Hepatocyte (in vitro differentiated cells): Measurements from ENCODE around the gene GEMIN2. TPM values are rescaled to one million over a fixed set of nuclear protein-coding genes. Genes with fewer than 3 reads are reported as not detected.
"Not testable (repeated sequence)": the region's sequence is repeated elsewhere in the genome, so short reads cannot be mapped to it uniquely, and the experiment has no call there.

Experiments
- DNase-seq: peaks from one replicate; pipeline ENCODE4 v3.0.0-alpha.2; 2016; ENCODE audit warnings: low spot score
- H2AFZ ChIP-seq: fragments of 200-600 bp; sonication (generic); 2 replicates; pipeline ENCODE4 v1.6.0; 2016; ENCODE audit warnings: antibody characterized with exemption, mild to moderate bottlenecking
- H3K27ac ChIP-seq: fragments of 200-600 bp; sonication (generic); 2 replicates; pipeline ENCODE4 v1.5.1; 2016; ENCODE audit warnings: mild to moderate bottlenecking
- H3K27me3 ChIP-seq: fragments of 200-600 bp; sonication (generic); 2 replicates; pipeline ENCODE4 v1.6.1; 2016
- H3K36me3 ChIP-seq: fragments of 200-600 bp; sonication (generic); replicated peaks from 2 replicates; pipeline ENCODE4 v1.5.1; 2016; ENCODE audit warnings: low read depth; ENCODE audit not compliant: insufficient read depth
- H3K4me1 ChIP-seq: fragments of 200-600 bp; sonication (generic); 2 replicates; pipeline ENCODE4 v1.5.1; 2016; ENCODE audit warnings: mild to moderate bottlenecking, moderate library complexity; ENCODE audit not compliant: insufficient read depth
- H3K4me2 ChIP-seq: fragments of 200-600 bp; sonication (generic); 2 replicates; pipeline ENCODE4 v1.6.0; 2016
- H3K4me3 ChIP-seq: fragments of 200-600 bp; sonication (generic); 2 replicates; pipeline ENCODE4 v1.5.1; 2016; ENCODE audit warnings: mild to moderate bottlenecking
- H3K79me2 ChIP-seq: fragments of 200-600 bp; sonication (generic); 2 replicates; pipeline ENCODE4 v1.6.0; 2017; ENCODE audit warnings: mild to moderate bottlenecking
- H3K9me2 ChIP-seq: fragments of 200-600 bp; sonication (generic); replicated peaks from 2 replicates; pipeline ENCODE4 v1.6.0; 2017; ENCODE audit warnings: mild to moderate bottlenecking; ENCODE audit not compliant: insufficient read depth
- H3K9me3 ChIP-seq: fragments of 200-600 bp; sonication (generic); 2 replicates; pipeline ENCODE4 v1.5.1; 2016; ENCODE audit warnings: low read depth, mild to moderate bottlenecking
- H4K20me1 ChIP-seq: fragments of 200-600 bp; sonication (generic); 2 replicates; pipeline ENCODE4 v1.6.0; 2016; ENCODE audit warnings: mild to moderate bottlenecking; ENCODE audit not compliant: insufficient read depth, poor library complexity, severe bottlenecking
- EZH2 ChIP-seq: fragments of 200-600 bp; sonication (generic); IDR thresholded peaks from 2 replicates; pipeline ENCODE4 v1.6.1; 2016; ENCODE audit warnings: antibody characterized with exemption, mild to moderate bottlenecking, borderline replicate concordance
- EZH2phosphoT487 ChIP-seq: fragments of 200-600 bp; sonication (generic); IDR thresholded peaks from one replicate; pipeline ENCODE4 v1.6.1; 2018; ENCODE audit warnings: antibody characterized with exemption, mild to moderate bottlenecking, low read depth, moderate library complexity; ENCODE audit not compliant: unreplicated experiment, severe bottlenecking
- WGBS: methylation state at CpG from one replicate; pipeline ENCODE4 v1.1.6; 2016; ENCODE audit warnings: low lambda C conversion rate; ENCODE audit errors: missing lambda C conversion rate; 5-methylcytosine and 5-hydroxymethylcytosine counted together
- polyA plus RNA-seq: library from polyadenylated mRNA; unstranded; fragments of >200 nt; fragmentation: Nextera tagmentation; extraction: Ambion mirVana; gene quantifications from 2 replicates; pipeline ENCODE4 v1.2.1, GENCODE V29; 2016
- total RNA-seq: library from RNA; depleted of rRNA; stranded (reverse); fragments of >200 nt; gene quantifications from 2 replicates; pipeline ENCODE4 v1.2.3, GENCODE V29; 2014
- TF ChIP-seq, protein P1 (sequence below): fragments of 200-600 bp; sonication (generic); IDR thresholded peaks from 2 replicates; pipeline ENCODE4 v1.5.1; 2016; ENCODE audit warnings: antibody characterized with exemption, mild to moderate bottlenecking; ENCODE audit not compliant: poor library complexity

GEMIN2 gene
- total and polyA plus RNA-seq, 2 experiments from 2014 or later = 12.4 to 28.3 TPM

- 44% methylated on average over 3 of the region's 3 CpGs for WGBS
These were observed 17.0 kb upstream of the GEMIN2 start for GRCh38 chr14:39097159-39097558.

DNA sequence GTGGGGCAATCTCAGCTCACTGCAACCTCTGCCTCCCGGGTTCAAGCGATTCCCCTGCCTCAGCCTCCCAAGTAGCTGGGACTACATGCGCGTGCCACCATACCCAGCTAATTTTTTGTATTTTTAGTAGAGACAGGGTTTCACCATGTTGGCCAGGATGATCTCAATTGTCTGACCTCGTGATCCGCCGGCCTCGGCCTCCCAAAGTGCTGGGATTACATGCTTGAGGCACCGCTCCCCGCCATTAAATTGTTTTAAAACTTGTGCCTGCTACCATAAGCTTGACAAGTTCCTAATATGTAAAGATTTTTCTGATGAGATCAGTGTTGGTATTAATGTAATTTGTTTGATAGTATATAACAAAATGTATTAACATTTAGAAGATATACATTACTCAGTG is 14.9 kb upstream of the GEMIN2 start:
- DNase-seq, H3K27ac ChIP-seq, H2AFZ ChIP-seq, H3K36me3 ChIP-seq, H3K9me3 ChIP-seq, H3K9me2 ChIP-seq, H3K27me3 ChIP-seq, H3K4me3 ChIP-seq: not testable (repeated sequence)
- peaks cover 27% of the 10 kb centered on the region for H3K4me1 ChIP-seq
- H3K79me2 ChIP-seq = peaks cover 82% of the 10 kb centered on the region
- peaks cover 66% of the 10 kb centered on the region for H4K20me1 ChIP-seq
- peak overlapping the region; percentile 73 for H3K4me2 ChIP-seq
- 98% methylated on average over 10 of the region's 10 CpGs for WGBS

More at GRCh38 chr14:39097159-39097558, 17.0 kb upstream of the GEMIN2 start:
- Histone ChIP-seq H3K4me3 (no peak overlapping the region), H2AFZ (no peak overlapping the region), H3K36me3 (no peaks in the 10 kb centered on the region), H4K20me1 (peaks cover 75% of the 10 kb centered on the region), H3K4me2 (peak overlapping the region; percentile 73), H3K27ac (peak overlapping the region; percentile 33), H3K4me1 (peaks cover 22% of the 10 kb centered on the region), H3K9me3 (no peaks in the 10 kb centered on the region), H3K9me2 (no peaks in the 10 kb centered on the region), H3K27me3 (no peaks in the 10 kb centered on the region), H3K79me2 (peaks cover 96% of the 10 kb centered on the region)
- DNase-seq = peak; percentile 25
- TF ChIP-seq EZH2phosphoT487 = no peak
- TF ChIP-seq, protein P1, sequence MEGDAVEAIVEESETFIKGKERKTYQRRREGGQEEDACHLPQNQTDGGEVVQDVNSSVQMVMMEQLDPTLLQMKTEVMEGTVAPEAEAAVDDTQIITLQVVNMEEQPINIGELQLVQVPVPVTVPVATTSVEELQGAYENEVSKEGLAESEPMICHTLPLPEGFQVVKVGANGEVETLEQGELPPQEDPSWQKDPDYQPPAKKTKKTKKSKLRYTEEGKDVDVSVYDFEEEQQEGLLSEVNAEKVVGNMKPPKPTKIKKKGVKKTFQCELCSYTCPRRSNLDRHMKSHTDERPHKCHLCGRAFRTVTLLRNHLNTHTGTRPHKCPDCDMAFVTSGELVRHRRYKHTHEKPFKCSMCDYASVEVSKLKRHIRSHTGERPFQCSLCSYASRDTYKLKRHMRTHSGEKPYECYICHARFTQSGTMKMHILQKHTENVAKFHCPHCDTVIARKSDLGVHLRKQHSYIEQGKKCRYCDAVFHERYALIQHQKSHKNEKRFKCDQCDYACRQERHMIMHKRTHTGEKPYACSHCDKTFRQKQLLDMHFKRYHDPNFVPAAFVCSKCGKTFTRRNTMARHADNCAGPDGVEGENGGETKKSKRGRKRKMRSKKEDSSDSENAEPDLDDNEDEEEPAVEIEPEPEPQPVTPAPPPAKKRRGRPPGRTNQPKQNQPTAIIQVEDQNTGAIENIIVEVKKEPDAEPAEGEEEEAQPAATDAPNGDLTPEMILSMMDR = no peak
- TF ChIP-seq EZH2 = no peak

- Histone ChIP-seq H3K27me3 (no peaks in the 10 kb centered on the region), H3K9me2 (no peaks in the 10 kb centered on the region), H3K4me2 (peak overlapping the region; percentile 73), H3K79me2 (peaks cover 83% of the 10 kb centered on the region), H3K36me3 (no peaks in the 10 kb centered on the region), H3K9me3 (no peaks in the 10 kb centered on the region), H3K4me1 (peaks cover 30% of the 10 kb centered on the region), H3K27ac (no peak overlapping the region), H2AFZ (no peak overlapping the region), H3K4me3 (no peak overlapping the region), H4K20me1 (peaks cover 62% of the 10 kb centered on the region)
- no peak for DNase-seq
- no peak for TF ChIP-seq EZH2phosphoT487
These were observed 14.4 kb upstream of the GEMIN2 start for GRCh38 chr14:39099748-39100147.

GRCh38 chr14:39102265-39102968 is 11.7 kb upstream of the GEMIN2 start:
- Histone ChIP-seq H3K79me2 (peaks cover 60% of the 10 kb centered on the region), H2AFZ (peak overlapping the region; percentile 7)
- TF ChIP-seq, protein P1 = no peak
- TF ChIP-seq EZH2phosphoT487 = no peak
- TF ChIP-seq EZH2 = no peak

More at GRCh38 chr14:39102265-39102968, 11.7 kb upstream of the GEMIN2 start:
- peak overlapping the region; percentile 60 for H3K4me3 ChIP-seq
- peaks cover 27% of the 10 kb centered on the region for H3K4me1 ChIP-seq
- peak; percentile 81 for DNase-seq
- no peaks in the 10 kb centered on the region for H3K36me3 ChIP-seq
- H3K9me2 ChIP-seq = no peaks in the 10 kb centered on the region
- WGBS = 2% methylated on average over 10 of the region's 23 CpGs
- peak overlapping the region; percentile 73 for H3K4me2 ChIP-seq
- H4K20me1 ChIP-seq = peaks cover 37% of the 10 kb centered on the region
- no peaks in the 10 kb centered on the region for H3K9me3 ChIP-seq
- no peaks in the 10 kb centered on the region for H3K27me3 ChIP-seq
- H3K27ac ChIP-seq = peak overlapping the region; percentile 99
